Measurements from ENCODE around the gene PALLD. TPM values are rescaled to one million over a fixed set of nuclear protein-coding genes. Genes with fewer than 3 reads are reported as not detected.
A peak's percentile ranks its signal among the peaks of the same experiment; 100 is the strongest.

The PALLD gene
- total RNA-seq, 2 donors from 2014 or later = 92.7 to 138 TPM

- intact Hi-C loops (cut with DNase I, micrococcal nuclease) = loop anchor here in 1 of 2 donors (10.0 kb wide), 1 partner anchor 96 kb away; no protein-coding TSS in a partner anchor
- ATAC-seq (no peak), DNase-seq (no peak)
Measured at GRCh38 chr4:168811207-168811606, 314.4 kb downstream of the PALLD start.

GRCh38 chr4:168811786-168812651 lies 315.2 kb downstream of the PALLD start:
- intact Hi-C loops (cut with DNase I, micrococcal nuclease) = loop anchor here in 1 of 2 donors (10.0 kb wide), 1 partner anchor 97 kb away; no protein-coding TSS in a partner anchor
- DNase-seq = no peak
- ATAC-seq = no peak

DNA sequence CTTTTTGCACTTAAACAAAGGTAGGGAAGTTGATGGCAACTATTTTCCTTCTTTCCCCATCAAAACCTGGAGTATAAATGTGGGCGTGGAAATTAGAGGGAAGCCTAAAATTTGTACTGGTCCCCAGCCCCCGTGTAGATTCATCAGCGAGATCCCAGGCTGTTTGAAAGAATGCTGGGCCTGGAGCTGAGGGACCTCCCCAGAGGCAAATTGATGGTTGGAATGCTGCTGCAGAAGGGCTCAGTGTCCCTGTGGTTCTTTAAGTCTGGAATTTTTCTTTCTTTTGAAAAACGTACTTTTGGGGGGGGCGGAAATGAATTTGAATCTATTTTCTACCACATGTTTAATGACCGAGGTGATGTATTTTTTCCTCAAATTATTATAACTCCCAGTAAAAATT lies 316.0 kb downstream of the PALLD start:
- ATAC-seq (no peak), DNase-seq (no peak)
- intact Hi-C loops (cut with DNase I, micrococcal nuclease) = loop anchor here in 1 of 2 donors (10.0 kb wide), 1 partner anchor 98 kb away; no protein-coding TSS in a partner anchor

GRCh38 chr4:168813890-168814289 lies 317.0 kb downstream of the PALLD start:
- intact Hi-C loops (cut with DNase I, micrococcal nuclease) = loop anchor here in 1 of 2 donors (10.0 kb wide), 1 partner anchor 99 kb away; no protein-coding TSS in a partner anchor
- ATAC-seq (no peak), DNase-seq (no peak)

DNA sequence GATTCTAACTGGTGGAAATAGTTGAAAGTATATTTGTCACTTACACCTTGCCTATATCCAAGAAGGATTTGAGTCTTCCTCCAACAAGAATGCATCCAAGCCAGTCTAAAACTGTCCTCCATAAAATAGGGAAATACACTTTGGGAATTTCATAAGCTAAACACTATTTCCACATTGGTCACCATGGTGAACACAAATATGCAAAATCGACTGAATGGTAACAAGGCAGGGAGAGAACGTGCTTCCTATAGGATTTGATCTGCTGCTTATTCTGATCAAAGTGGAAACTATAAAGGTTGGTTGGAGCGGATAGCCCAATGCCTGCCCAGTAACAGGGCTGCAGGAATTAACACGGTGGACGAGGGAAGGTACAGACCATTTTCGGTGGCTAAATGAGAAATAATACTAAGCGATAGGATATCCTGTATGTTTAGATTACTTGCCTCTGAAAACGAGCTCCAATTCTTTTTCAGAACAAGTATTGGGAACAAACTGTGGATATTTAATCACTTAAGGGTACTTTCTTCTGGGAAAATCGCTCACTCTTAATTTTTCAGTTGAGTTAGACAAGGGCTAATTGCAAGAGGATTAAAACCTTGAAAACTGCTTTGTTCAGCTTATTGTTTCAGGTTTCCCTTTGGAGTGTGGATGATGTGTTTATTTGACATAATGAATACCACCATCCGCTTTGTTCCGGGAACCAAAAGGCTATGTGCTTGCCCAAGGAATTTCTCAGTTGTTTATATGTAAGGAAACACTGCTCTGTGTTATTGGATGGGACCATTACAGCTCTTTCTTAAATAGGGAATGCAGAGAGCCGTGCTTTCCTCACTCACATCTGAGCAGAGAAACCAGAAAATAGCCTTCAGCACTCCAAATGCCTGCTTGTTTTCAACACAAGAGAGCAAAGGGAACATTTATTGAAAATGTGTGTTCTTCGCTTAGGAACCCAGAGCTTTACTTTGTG lies 318.8 kb downstream of the PALLD start:
- ATAC-seq = no peak
- DNase-seq = no peak
- intact Hi-C loops (cut with DNase I, micrococcal nuclease) = loop anchor here in 1 of 2 donors (10.0 kb wide), 1 partner anchor 101 kb away; no protein-coding TSS in a partner anchor

DNA sequence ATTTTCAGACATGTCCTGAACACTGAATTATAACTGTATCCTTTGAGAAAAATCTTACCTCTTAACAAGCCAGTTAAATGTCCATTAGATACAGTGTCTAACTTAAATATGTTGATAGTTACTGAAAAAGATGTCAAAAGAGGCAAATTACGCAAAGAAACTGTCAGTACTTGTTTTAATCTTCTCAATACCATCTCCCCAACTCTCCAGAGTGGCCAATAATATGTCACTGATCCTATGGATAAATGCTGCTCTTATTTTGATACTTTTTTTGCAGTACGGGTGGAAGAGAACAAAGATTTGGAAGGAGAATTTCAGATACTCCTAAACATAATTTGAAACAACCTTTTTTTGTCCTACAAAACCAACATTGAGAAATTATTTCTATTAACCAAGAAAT lies 320.5 kb downstream of the PALLD start:
- DNase-seq = no peak
- peak; percentile 32 for ATAC-seq
- intact Hi-C loops (cut with DNase I, micrococcal nuclease) = loop anchor here in 1 of 2 donors (10.0 kb wide), 1 partner anchor 103 kb away; no protein-coding TSS in a partner anchor

- ATAC-seq (no peak), DNase-seq (no peak)
- intact Hi-C loops (cut with DNase I, micrococcal nuclease) = no loop called here
Measured at GRCh38 chr4:168822481-168822880, 325.6 kb downstream of the PALLD start.

- ATAC-seq (no peak), DNase-seq (no peak)
- intact Hi-C loops (cut with DNase I, micrococcal nuclease) = no loop called here
Measured at GRCh38 chr4:168825975-168826374, 329.1 kb downstream of the PALLD start.

- no peak for ATAC-seq
Measured at GRCh38 chr4:168826620-168827019, 329.8 kb downstream of the PALLD start.

GRCh38 chr4:168830777-168831512 lies 334.1 kb downstream of the PALLD start:
- no peak for DNase-seq
- intact Hi-C loops (cut with DNase I, micrococcal nuclease) = no loop called here
- ATAC-seq = no peak

More at GRCh38 chr4:168826620-168827019, 329.8 kb downstream of the PALLD start:
- DNase-seq = no peak
- intact Hi-C loops (cut with DNase I, micrococcal nuclease) = no loop called here

GRCh38 chr4:168831585-168831918 lies 334.7 kb downstream of the PALLD start:
- ATAC-seq (peak; percentile 17), DNase-seq (no peak)
- intact Hi-C loops (cut with DNase I, micrococcal nuclease) = no loop called here

- intact Hi-C loops (cut with DNase I, micrococcal nuclease) = no loop called here
- peak; percentile 95 for ATAC-seq
Measured at GRCh38 chr4:168831919-168832762, 335.3 kb downstream of the PALLD start.

GRCh38 chr4:168832763-168833575 lies 336.1 kb downstream of the PALLD start:
- ATAC-seq (peak; percentile 29), DNase-seq (peak in 1 of 2 donors; percentile 40)
- intact Hi-C loops (cut with DNase I, micrococcal nuclease) = no loop called here

More at GRCh38 chr4:168831919-168832762, 335.3 kb downstream of the PALLD start:
- peak; percentile 82 to 87 for DNase-seq

GRCh38 chr4:168833881-168834280 lies 337.0 kb downstream of the PALLD start:
- intact Hi-C loops (cut with DNase I, micrococcal nuclease) = no loop called here
- no peak for DNase-seq
- no peak for ATAC-seq

DNA sequence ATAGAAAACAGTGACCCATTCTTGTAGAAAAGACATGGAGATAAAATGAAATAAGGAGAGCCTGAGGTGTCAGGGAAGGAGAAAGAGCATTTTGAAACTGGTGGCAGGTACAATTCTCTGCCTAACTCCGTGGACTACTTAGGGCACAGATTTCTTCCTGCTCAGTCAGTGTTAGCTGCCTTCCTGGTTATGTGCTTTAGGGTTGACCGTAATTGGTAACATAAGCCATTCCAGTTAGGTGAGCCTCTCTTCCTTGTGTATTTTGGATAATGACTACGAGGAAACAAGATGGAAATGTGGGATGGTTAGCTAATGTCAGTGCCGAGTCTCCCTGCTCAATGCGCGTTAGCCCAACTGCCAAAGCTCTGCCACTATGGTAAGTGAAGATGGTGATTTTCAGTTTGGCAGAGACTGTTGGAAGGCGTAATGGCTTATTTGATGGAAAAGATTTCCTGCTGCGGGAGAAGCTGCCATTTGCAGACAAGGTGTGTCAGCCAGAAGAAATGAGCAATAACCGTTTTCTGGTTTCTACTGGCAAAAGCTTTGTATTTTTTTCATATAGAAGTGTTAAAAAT lies 339.1 kb downstream of the PALLD start:
- DNase-seq = no peak
- ATAC-seq = no peak
- intact Hi-C loops (cut with DNase I, micrococcal nuclease) = no loop called here

DNA sequence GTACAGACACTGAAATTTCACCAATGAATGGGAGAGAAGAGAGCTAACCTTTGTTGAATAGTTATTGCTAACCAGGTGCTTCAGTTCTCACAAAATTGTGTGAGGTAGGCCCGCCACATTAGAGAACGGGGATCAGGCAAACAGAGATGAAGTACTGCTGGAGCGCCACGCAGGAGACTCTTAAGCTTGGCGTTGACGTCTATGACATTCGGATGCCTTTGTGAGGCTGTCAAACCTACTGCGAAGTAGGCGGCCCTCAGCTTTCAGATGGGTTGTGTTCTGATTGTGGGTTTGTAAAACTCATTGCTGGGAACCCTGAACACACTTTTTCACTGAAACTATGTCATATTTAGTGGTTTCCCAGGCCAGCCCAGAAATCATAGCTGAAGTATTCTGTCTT lies 339.6 kb downstream of the PALLD start:
- intact Hi-C loops (cut with DNase I, micrococcal nuclease) = no loop called here
- ATAC-seq = no peak
- DNase-seq = no peak

DNA sequence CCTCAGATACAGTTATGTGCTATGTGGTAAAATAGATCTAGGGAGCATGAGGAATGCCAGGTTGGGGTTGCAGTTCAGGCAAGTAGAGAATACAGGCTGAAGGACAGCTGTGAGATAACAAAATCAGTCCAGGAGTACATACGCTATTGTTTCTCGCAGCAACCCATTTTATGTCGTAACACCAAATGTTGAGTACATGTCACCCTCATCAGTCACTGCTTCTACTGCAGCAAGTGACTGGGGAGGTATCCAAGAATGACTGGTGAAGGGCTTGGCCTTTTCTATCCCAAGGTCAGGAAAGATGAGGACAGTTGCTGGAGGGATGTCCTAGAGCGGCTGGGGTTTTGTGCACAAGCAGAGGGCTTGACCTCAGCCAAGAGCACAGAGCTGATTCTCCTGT lies 341.1 kb downstream of the PALLD start:
- intact Hi-C loops (cut with DNase I, micrococcal nuclease) = no loop called here
- DNase-seq = no peak
- ATAC-seq = no peak
